ENCODE measurements around the gene PCYOX1L.
"Not testable (repeated sequence)": the region's sequence is repeated elsewhere in the genome, so short reads cannot be mapped to it uniquely, and the experiment has no call there.

PCYOX1L gene

DNA sequence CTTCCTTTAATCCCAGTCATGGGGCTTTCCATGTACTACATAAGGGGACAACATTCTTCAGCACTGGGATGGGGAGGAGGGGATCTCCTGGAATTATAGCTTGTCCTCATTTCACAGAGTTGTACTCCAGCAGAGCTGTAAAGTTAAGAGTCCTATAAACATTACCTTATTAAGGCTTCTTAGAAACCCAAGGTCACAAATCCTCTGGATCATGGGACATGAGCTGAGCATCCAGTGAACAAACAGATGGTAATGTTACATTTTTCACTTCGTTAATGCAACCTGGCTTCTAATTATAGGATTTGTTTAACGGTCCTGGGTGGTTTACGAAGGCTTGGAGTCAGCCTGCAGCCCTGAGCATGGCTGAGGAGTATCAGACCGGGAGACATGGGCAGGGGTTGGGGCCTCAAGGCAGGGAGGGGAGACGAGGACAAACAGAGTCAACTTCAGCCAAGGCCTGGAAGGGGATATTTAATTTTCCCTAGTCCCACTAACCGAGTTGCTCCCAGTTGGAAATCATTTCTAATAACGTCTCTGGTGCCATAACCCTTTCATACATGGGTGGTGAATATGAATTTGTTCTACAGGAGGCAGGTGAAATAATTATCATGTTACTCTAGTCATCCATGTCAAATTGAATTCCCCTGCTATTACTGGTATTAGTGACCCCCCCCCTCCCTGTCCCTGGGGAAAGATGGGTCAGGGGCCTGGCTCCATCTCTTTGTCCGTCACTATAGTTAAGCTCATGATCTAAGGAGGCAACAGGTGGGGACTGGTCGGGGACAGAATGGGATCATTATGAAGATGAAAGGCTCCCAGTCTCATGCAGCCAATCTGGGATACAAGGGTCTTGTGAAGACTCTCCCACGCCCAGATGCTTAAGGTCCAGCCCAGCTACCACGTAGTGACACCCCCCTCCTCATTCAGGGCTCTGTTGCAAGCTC lies 32.0 kb downstream of the PCYOX1L start:
- no peak for DNase-seq

DNA sequence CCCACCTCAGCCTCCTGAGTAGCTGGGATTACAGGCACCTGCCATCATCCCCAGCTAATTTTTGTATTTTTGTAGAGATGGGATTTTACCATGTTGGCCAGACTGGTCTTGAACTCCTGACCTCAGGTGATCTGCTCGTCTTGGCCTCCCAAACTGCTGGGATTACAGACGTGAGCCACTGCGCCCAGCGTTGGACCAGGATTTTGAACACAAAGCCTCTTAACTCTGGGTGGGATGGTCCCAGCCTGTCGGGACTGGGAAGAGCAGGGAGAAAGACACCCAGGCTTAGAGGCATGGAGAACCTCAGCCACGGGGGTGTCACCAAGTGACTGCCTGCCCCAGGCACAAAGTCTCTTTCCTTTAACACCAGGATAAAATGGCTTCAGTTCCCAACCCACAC lies 33.2 kb downstream of the PCYOX1L start:
- DNase-seq, result not testable (repeated sequence)

DNA sequence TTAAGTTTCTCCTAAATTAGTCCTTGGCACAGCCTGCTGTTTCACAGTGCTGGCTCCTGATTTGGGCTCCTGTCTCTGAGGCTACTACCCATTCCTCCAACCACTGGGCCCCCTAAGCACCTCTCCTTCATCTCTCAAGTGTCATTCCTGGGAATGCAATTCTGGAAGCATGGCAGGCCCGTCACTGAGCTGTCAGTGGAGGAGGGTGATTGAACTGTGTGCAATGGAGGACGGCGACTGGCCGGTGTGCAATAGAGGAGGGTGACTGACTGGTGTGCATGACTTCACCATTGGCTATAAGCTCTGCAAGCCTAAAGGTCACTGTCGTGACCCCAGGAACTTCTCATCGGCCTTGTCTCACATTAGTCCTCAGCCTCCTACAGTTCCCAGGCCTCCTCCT lies 33.7 kb downstream of the PCYOX1L start:
- no peak for DNase-seq

DNA sequence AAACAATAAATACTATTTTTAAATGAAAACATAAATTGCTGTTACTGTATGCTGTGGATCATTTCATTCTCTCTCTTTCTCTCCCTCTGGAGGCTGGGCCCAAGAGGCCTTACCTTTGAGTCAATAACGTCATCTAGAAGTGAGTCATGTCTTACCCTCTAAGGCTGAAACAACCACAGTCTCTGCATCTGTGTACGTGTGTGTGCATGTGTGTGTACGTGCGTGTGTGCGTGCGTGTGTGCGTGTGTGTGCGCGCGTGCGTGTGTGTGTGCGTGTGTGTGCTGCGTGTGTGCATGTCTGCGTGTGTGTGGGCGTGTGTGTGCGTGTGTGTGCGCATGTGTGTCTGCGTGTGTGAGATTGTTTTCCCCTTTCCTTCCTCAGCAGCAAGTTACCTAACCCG lies 34.9 kb downstream of the PCYOX1L start:
- DNase-seq, result peak; percentile 83

DNA sequence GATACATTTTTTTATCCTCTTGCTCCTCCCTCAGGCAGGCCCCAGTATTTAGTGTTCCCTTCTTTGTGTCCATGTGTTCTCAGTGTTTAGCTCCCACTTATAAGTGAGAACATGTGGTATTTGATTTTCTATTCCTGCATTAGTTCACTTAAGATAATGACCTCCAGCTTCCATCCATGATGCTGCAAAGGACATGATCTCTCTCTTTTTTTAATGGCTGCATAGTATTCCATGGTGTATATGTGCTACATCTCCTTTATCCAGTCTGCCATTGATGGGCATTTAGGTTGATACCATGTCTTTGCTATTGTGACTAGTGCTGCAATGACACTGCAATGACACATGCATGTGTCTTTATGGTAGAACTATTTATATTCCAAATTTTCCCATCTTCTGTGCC lies 37.1 kb downstream of the PCYOX1L start:
- DNase-seq, result not testable (repeated sequence)

DNA sequence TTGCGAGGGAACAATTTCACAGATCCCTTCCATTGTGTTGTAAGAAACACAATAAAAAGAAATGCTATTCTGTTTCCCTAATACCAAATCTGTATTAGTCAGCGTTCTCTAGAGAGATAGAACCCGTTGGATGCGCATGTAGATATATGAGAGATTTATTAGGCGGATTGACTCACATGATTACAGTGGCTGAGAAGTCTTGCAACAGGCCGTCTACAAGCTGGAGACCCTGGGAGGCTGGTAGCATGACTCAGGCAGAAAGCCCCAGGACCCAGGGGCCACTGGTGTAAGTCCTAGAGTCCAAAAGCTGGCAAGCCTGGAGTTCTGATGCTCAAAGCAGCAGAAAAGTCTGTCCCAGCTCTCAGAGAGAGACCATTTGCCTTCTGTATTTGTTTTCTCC lies 39.7 kb downstream of the PCYOX1L start:
- DNase-seq, result peak; percentile 98

DNA sequence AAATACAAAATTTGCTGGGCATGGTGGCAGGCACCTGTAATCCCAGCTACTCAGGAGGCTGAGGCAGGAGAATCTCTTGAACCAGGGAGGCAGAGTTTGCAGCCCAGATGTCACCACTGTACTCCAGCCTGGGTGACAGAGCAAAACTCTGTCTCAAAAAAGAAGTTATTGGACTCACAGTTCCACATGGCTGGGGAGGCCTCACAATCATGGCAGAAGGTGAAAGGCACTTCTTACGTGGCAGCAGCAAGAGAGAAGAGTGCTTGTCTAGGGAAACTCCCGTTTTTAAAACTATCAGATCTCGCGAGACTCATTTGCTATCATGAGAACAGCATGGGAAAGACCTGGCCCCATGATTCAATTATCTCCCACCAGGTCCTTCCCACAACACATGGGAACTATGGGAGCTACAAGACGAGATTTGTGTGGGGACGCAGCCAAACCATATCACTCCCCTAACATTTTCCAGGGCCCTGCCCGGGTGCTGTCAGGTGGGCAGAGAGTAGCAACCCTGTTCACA lies 41.0 kb downstream of the PCYOX1L start:
- DNase-seq, result not testable (repeated sequence)

DNA sequence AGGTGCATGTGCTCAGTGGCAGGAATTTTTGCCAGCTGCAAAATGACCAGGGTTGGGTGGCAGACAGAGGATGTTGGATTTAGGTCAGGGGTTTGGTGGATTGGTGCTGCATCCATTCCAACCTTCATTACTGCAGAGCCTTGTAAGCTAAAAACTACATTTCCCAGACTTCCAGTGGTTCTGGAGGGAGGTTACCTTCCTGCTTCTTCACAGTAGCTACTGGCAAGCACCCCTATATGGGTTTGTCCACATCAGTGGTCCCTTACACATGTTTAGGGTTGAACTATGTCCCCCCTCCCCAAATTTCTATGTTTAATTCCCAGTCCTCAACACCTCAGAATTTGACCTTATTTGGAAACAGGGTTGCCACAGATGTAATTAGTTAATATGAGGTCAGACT lies 41.9 kb downstream of the PCYOX1L start:
- peak; percentile 33 for DNase-seq

DNA sequence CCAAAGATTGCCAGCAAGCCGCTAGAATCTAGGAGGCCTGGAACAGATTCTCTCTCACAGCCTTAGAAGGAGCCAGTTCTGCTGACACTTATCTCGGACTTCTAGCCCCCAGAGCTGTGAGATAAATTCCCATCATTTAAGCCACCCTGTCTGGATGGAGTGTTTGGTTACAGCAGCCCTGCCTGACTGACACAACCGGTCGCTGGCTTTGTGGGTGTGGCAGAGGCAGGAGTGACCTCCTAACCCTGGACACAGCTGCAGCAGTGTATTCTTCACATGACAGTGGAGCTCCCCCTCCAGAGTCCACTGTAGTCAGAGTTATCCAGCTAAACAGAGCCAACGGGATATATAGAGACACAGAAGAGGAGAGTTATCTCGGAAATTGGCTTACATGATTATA lies 42.5 kb downstream of the PCYOX1L start:
- DNase-seq, result peak; percentile 10

DNA sequence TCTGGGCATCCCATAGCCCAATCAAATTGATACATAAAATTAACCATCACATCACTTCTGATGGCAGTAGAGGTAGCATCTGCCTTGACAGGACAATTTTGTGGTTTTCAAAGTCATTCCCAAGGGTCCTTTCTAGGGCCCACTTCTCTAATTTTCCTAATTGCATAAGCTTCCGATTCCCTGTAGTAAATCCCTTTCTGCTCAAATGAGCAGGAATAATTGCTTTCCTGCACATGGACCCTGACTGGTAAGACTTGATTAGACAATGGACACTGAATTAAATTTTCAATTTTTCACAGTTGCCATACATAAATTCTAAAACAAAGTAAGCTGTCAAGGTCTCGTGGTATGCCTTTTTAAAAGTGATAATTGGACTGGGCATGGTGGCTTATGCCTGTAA lies 43.2 kb downstream of the PCYOX1L start:
- DNase-seq, result no peak

DNA sequence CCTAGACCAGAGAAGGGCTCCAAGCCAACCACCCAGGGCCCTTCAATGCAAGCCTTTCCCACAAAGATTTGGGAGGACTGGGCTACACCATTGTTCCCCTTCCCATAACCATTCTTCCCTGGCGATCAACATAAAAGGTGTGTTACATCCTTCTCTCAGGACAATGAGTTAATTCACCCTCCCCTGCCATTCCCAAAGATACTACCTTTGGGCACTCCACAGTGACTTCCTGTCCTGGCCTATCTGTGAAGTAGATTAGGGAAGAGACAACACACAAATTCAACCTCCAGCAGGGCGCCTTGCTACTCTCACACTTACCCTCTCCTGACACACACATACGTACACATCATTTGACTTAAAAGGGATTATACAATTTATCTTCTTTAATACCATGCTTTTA lies 44.4 kb downstream of the PCYOX1L start:
- no peak for DNase-seq

DNA sequence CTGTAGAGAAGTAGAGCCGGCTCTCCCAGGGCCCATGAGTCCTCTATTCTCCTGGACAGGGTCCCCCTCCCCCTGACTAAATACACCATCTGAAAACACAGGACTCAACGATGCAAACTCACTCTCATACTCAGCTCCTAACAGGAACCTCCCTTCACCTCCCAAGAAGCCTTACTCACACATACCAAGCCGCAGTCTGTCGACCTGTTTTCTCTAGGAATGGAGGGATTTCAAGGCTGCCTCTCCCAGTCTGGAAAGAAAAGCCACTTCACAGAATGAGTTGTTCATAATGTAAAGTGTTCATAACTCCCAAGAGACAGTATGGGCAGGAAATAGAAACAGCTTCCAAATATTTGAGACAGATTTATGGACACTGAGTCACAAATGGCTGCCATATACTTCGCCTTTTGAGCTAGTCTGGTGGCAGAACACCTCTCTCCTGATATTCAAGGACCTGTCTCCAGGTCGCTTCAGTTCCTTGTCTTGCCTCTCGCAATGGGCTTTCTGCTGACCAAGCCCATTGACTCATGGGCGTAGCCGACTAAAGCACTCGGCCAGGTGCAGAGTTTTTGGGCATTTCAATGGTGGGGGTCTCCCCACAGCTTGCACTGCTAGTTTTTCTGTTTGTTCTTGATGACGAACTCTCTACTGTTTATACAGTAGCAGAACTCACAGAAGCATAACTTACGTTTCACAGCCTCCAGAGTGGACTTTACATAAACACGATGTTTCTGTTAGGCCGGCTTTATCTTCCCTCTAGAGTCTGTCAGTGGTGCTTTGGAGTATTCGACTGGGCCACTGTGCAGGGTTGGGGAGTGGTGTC lies 46.3 kb downstream of the PCYOX1L start:
- DNase-seq, result peak; percentile 100

DNA sequence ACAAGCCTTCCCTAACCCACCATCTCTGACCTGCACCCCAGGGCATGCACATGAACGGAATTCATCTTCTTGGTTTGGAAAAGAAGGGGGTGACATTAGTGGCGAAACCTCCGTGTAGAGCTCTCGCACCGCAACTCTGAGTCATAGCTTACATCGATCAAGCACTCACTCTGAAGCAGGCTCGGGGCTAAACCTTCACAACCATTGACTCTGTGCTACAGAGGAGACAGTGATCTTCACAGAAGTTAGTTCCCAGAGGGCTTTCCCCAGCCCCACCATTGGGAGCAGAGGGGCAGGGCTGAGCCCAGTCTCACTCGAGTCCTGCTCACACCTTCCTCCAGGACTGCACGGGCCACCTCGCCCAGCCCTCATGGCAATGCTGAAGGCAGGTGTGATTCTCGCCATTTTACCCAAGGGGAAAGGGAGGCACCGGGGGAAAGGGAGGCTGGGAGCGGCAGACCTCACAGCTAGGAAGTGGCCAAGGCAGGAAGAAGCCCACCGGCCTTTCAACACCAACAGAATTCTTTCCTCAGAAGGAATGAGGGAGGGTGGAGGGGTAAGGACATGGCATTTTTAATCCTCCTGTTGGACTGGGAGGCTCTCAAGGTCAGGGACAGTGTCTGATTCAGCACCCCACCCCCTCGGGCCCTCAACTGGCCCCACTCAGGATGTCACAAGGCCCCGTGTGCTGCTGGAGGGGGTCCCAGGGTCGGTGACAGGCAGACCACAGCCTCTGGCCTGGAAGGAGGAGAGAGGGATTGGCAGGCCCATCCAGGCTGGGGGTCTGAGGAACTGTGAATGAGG lies 47.1 kb downstream of the PCYOX1L start:
- peak; percentile 98 for DNase-seq

DNA sequence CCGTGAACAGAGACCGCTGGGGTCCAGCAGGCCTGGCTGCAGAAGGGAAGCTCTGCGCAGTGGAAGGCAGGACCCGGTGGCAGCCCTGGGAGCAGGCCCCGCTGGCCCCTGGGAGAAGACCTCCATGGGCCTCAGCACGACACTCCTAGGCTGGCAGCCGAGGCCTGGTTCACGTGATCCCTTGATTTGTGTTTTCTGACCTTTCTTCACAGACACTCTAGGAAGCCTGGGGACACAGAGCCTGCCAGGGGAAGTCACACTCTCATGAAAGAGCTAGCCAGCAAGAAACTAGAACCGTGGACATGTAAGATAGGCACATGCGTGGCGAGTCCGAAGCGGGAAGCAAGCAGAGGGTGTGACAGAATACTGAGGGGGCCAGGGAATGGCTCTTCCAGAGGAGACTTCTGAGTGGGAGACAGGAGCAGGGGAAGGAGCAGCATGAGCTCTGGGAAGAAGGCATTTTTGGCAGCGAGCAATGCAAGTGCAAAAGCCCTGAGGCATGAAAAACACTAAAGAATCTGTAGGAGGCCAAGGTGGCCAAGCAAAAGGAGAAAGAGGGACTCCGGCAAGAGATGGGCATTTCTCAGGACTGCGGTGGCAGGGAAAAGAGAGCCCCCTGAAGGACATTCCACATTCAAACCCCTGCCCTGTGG lies 47.8 kb downstream of the PCYOX1L start:
- DNase-seq, result peak; percentile 9

DNA sequence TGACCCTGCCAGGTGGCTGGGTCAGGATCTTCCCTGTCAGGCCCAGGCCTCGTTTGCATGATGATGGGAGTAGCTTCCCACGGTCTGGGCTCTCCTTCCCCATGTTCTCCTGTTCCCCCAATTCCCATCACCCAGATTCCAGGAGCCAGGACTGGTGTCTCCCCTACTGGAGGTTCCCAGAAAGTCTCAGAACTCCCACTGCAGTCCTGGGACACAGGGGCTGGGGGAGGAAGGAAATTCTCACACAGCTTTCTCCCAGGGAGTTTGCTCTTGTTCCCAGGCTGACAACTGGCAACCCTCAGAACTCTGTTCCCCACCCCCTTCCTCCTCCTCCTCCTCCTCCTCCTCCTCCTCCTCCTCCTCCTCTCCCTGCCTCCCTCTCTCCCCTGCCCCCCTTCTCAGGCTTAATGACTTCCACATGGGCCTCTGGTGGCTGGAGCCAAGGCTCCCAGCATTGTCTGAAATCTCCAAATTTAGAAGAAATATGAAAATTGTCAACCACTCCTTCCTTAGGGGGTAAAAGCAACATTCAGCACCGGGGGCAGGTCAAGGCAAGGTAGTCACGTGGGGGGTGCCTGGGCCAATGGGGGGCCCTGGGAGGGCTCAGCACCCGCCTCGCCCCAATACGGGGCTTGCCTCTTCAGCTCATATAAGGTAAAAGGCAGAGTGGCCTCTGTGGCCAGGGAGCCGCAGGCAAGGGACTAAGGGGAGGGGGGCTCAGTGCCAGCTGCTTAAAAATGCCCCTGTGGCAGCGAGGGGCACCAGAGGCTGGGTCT lies 48.5 kb downstream of the PCYOX1L start:
- peak; percentile 100 for DNase-seq

DNA sequence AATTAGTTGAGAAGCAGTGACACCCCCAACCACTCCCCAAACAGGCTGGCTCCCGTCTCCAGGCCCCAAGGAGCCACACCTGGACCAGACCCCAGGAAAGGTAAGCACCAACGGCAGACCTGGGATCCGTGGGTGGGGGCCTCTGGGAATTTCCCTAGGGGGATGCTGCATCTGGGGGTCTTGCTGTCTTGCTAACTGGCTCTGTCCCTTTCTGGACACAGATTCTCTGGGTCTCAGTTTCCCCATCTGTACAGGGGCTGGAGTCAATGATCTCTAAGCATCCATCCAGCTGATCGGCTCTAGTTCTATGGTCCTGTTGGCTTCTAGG lies 49.1 kb downstream of the PCYOX1L start:
- no peak for DNase-seq

DNA sequence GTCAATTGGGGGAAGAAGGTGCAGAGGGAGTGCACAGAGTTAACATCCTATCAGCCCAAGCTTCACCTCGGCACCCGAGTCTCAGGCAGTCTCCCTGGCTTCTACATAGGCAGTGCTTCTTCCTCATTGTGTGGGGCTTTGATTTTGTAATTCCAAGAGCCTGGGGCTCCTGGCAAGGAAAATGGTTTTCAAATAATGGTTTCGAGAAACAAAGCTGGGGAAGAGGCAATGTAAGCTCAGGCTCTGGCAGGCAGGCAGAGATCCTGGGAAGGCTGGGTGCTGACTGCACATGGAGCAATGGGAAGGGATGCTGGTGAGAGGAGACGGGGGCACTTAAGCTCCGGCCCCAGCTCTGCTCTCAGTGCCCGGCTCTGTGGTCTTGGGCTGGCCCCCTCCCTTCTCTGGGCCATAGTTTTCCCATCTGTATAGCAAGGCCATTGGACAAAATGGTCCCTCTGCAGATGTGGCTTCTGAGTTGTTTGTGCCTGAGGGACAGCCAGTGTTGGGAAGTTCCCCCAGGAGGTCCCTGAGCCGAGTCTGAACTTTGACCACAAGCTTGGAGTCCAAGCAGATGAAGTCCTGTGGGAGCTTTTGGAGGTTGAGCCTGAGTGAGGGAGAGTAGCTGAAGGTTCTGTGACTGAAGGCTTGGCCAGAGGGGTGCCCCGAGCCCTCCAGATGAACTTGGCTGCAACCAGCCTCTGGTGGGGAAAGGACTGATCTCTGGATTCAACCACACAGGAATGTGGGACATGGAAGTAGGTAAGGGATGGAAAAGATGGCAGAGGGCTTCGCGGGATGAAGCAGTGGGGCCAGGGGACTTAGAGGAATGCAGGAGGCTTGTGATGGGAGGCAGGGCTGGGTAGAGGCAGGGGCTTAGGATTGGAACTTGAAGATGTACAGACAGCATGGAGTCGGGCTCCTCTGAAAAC lies 49.7 kb downstream of the PCYOX1L start:
- DNase-seq, result peak; percentile 31

DNA sequence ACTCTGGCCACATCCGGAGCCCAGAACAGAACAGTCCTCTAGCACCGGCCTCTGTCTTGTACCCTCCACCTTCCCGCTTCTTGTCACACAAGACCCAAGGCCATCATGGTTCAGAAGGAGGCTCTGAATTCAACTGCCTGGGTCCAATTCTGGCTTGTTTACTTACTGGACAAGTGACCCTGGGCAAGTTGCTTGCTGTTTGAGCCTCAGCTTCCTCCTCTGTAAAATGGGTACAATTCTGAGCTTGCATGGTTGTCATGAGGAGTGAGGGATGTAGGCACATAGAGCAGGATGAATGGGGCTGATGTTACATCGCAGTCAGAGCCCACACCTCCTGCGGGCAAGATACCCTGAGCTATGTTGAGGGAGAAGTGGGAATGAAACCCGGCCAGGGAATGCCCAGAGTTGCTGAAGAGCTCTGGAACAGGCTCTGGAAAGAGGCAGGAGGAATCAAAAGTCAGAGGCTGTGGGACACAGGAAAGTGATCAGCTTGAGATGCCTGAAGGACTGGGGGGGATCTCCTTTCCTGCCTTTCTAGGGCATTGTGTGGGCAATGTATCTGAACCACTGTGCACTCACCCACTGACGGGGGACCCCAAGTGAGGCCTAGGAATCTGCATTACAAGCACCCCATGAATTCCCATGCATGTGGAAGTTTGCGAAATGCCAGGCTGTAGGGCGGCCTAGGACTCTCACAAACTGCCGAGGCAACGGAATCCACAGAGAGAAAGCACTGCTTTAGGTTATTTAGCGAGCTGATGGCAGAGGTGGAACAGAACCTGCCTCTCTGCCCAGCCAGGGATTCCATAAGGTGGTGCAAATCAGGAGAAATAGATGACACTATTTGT lies 50.6 kb downstream of the PCYOX1L start:
- peak; percentile 20 for DNase-seq

DNA sequence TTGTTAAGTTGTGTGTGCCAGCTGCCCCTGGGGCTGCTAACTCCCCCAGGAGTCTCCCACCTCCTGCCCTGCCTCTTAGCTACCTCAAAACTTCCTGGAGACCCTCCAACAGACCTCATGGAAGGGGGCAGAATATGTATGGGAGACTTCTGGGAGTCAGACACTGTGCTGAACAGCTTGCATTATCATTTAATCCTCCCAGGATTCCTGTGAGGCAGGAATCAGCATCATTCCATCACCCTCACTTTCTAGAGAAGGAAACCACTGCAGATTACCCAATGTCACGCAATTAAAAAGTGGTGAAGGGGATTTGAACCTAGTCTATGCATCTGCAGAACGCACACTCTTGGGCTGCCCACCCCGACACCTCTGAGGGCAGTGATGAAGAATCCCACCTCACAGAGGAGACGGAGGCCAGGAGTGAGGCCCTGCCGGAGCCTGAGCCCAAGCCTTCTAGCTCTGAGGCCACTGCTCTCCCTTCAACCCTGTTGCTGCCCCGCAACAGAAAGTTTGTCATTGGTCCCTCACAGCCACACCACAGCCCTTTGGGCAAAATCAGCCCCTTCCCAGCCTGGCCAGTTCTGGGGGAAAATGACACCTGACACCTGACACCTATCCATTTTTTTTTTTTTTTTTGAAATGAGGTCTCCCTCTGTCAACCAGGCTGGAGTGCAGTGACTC lies 51.6 kb downstream of the PCYOX1L start:
- peak; percentile 31 for DNase-seq
